ENCODE results near the gene RBPMS2.

GRCh38 chr15:64806509-64806908, 31.1 kb upstream of the RBPMS2 start:
- TF ChIP-seq GATA2 (IDR thresholded peaks at IDR 0.05; ENCODE audit: low read depth, low read length) (no peak), GATA3 (IDR thresholded peaks at IDR 0.05; ENCODE audit: low read depth, low read length) (no peak)

All from SH-SY5Y (cell line).